Duodenal mucosa (tissue), 2 donors: ENCODE data around the gene MRPL16.

Source experiments
- H3K27ac ChIP-seq: one replicate; pipeline ENCODE4 v1.7.0; 2013; ENCODE audit warnings: low read depth, low read length
- H3K27me3 ChIP-seq, 2 donors: one replicate each; pipeline ENCODE4 v1.7.0; 2013; ENCODE audit warnings: low read length in 2 of 2, control low read depth in 1 of 2; ENCODE audit not compliant: insufficient read depth in 2 of 2, control insufficient read depth in 1 of 2
- H3K36me3 ChIP-seq, 2 donors: one replicate each; pipeline ENCODE4 v1.7.0; 2013; ENCODE audit warnings: low read length in 2 of 2, control low read depth in 1 of 2; ENCODE audit not compliant: insufficient read depth in 2 of 2, control insufficient read depth in 1 of 2
- H3K4me1 ChIP-seq, 2 donors: one replicate each; pipeline ENCODE4 v1.7.0; 2013; ENCODE audit warnings: low read length in 2 of 2, control low read depth in 1 of 2; ENCODE audit not compliant: insufficient read depth in 2 of 2, control insufficient read depth in 1 of 2
- H3K4me3 ChIP-seq, 2 donors: one replicate each; pipeline ENCODE4 v1.7.0; 2013; ENCODE audit warnings: low read length in 2 of 2, low read depth in 1 of 2
- H3K9ac ChIP-seq, 2 donors: one replicate each; pipeline ENCODE4 v1.7.0; 2013; ENCODE audit warnings: low read length in 2 of 2, low read depth in 1 of 2
- H3K9me3 ChIP-seq, 2 donors: one replicate each; pipeline ENCODE4 v1.7.0; 2013; ENCODE audit warnings: low read length in 2 of 2, control low read depth in 1 of 2; ENCODE audit not compliant: control insufficient read depth in 1 of 2

Gene MRPL16

GRCh38 chr11:59777104-59777503 lies 33.5 kb downstream of the MRPL16 start:
- Histone ChIP-seq H3K27me3 (no peaks in the 10 kb centered on the region), H3K9ac (peak overlapping the region in 1 of 2 donors; percentile 2), H3K4me1 (peaks cover 43 to 51% of the 10 kb centered on the region in 2 donors), H3K36me3 (peaks cover 11 to 20% of the 10 kb centered on the region in 2 donors), H3K27ac (peak overlapping the region; percentile 4), H3K9me3 (no peaks in the 10 kb centered on the region), H3K4me3 (no peak overlapping the region)

GRCh38 chr11:59776210-59777066 lies 34.1 kb downstream of the MRPL16 start:
- Histone ChIP-seq H3K9me3 (no peaks in the 10 kb centered on the region), H3K4me1 (peaks cover 47 to 57% of the 10 kb centered on the region in 2 donors), H3K9ac (no peak overlapping the region), H3K36me3 (peaks cover 11 to 20% of the 10 kb centered on the region in 2 donors), H3K4me3 (no peak overlapping the region), H3K27me3 (no peaks in the 10 kb centered on the region), H3K27ac (peak overlapping the region; percentile 4)

DNA sequence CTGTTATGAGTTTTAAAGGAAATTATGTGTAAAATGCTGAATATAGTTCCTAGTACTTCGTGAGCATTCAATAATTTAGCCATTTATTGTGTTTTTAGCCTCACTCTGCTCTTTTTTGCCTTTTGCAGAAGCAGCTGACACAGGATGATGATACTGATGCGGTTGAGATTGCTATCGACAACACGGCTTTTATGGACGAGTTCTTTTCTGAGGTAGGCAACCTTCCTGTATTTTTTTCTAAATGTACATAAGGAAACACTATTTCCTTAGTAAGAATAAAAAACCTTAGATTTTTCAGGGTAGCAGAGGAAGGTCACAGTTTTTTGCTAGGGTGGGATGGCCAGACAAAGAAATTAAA lies 37.5 kb downstream of the MRPL16 start:
- Histone ChIP-seq H3K27me3 (no peaks in the 10 kb centered on the region), H3K9ac (no peak overlapping the region), H3K9me3 (no peaks in the 10 kb centered on the region), H3K27ac (peak overlapping the region; percentile 28), H3K36me3 (peaks cover 11 to 20% of the 10 kb centered on the region in 2 donors), H3K4me1 (peaks cover 36 to 44% of the 10 kb centered on the region in 2 donors), H3K4me3 (no peak overlapping the region)

- H3K4me3 ChIP-seq, result no peak overlapping the region
These were observed 39.0 kb downstream of the MRPL16 start for GRCh38 chr11:59771605-59772004.

GRCh38 chr11:59770869-59771268 lies 39.7 kb downstream of the MRPL16 start:
- Histone ChIP-seq H3K9me3 (no peaks in the 10 kb centered on the region), H3K27me3 (no peaks in the 10 kb centered on the region), H3K27ac (no peak overlapping the region), H3K4me3 (no peak overlapping the region), H3K4me1 (peaks cover 37 to 44% of the 10 kb centered on the region in 2 donors), H3K36me3 (peaks cover 11 to 20% of the 10 kb centered on the region in 2 donors), H3K9ac (no peak overlapping the region)

More at GRCh38 chr11:59771605-59772004, 39.0 kb downstream of the MRPL16 start:
- peaks cover 36 to 44% of the 10 kb centered on the region in 2 donors for H3K4me1 ChIP-seq
- no peaks in the 10 kb centered on the region for H3K9me3 ChIP-seq
- peaks cover 11 to 20% of the 10 kb centered on the region in 2 donors for H3K36me3 ChIP-seq
- H3K27ac ChIP-seq, result no peak overlapping the region
- H3K27me3 ChIP-seq, result no peaks in the 10 kb centered on the region
- no peak overlapping the region for H3K9ac ChIP-seq

GRCh38 chr11:59770319-59770718 lies 40.3 kb downstream of the MRPL16 start:
- H3K9me3 ChIP-seq, result no peaks in the 10 kb centered on the region
- no peak overlapping the region for H3K4me3 ChIP-seq
- H3K9ac ChIP-seq, result no peak overlapping the region
- no peak overlapping the region for H3K27ac ChIP-seq
- no peaks in the 10 kb centered on the region for H3K27me3 ChIP-seq
- peaks cover 41 to 45% of the 10 kb centered on the region in 2 donors for H3K4me1 ChIP-seq
- H3K36me3 ChIP-seq, result peaks cover 8 to 18% of the 10 kb centered on the region in 2 donors

- Histone ChIP-seq H3K4me1 (peaks cover 45 to 46% of the 10 kb centered on the region in 2 donors), H3K36me3 (peaks cover 3 to 13% of the 10 kb centered on the region in 2 donors)
These were observed 40.8 kb downstream of the MRPL16 start for GRCh38 chr11:59769828-59770227.

DNA sequence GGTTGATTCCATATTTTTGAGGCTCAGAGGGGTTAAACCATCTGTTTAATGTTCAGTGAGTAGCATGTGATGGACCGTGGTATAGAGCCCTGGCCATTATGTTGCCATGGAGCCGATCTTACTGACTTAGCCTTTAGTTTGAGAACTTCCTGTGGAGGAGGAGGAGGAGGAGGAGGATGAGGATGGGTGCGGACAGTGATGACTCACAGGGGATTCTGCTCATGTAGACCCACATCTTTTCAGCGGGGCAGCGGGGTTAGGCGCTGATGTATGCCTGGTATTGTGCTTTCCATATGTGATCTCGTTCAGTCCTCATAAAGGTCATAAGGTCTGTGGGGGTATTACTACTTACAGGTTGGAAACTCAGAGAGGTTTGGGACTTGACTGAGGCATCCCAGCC lies 41.5 kb downstream of the MRPL16 start:
- no peak overlapping the region for H3K9ac ChIP-seq
- no peaks in the 10 kb centered on the region for H3K27me3 ChIP-seq
- H3K9me3 ChIP-seq, result no peaks in the 10 kb centered on the region
- H3K36me3 ChIP-seq, result peaks cover 0 to 12% of the 10 kb centered on the region in 2 donors
- H3K4me3 ChIP-seq, result no peak overlapping the region
- peaks cover 45 to 46% of the 10 kb centered on the region in 2 donors for H3K4me1 ChIP-seq
- H3K27ac ChIP-seq, result no peak overlapping the region

More at GRCh38 chr11:59769828-59770227, 40.8 kb downstream of the MRPL16 start:
- Histone ChIP-seq H3K27me3 (no peaks in the 10 kb centered on the region), H3K9me3 (no peaks in the 10 kb centered on the region), H3K4me3 (no peak overlapping the region), H3K27ac (no peak overlapping the region), H3K9ac (peak overlapping the region in 1 of 2 donors; percentile 2)

DNA sequence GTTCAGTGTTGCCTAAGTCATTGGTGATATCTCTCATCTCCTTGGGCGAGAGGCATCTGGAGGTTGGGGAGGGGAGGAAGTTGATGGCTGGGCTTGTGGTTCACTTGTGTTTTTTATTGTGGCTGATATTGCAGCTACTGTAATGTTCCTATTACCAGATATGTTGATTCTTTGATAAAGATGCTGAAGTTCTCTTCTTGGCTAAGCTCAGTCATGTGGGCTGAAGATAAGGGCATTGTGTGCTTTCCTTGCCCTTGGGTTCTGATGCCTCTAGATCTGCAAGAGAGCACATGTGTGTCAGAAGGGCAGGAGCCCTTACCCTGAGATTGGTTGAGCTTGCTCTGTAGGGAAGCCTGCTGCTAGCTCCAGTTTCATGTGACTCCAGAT lies 43.4 kb downstream of the MRPL16 start:
- Histone ChIP-seq H3K36me3 (peaks cover 0 to 5% of the 10 kb centered on the region in 2 donors), H3K4me3 (no peak overlapping the region), H3K9ac (no peak overlapping the region), H3K9me3 (no peaks in the 10 kb centered on the region), H3K4me1 (peaks cover 41 to 42% of the 10 kb centered on the region in 2 donors), H3K27ac (no peak overlapping the region), H3K27me3 (no peaks in the 10 kb centered on the region)

DNA sequence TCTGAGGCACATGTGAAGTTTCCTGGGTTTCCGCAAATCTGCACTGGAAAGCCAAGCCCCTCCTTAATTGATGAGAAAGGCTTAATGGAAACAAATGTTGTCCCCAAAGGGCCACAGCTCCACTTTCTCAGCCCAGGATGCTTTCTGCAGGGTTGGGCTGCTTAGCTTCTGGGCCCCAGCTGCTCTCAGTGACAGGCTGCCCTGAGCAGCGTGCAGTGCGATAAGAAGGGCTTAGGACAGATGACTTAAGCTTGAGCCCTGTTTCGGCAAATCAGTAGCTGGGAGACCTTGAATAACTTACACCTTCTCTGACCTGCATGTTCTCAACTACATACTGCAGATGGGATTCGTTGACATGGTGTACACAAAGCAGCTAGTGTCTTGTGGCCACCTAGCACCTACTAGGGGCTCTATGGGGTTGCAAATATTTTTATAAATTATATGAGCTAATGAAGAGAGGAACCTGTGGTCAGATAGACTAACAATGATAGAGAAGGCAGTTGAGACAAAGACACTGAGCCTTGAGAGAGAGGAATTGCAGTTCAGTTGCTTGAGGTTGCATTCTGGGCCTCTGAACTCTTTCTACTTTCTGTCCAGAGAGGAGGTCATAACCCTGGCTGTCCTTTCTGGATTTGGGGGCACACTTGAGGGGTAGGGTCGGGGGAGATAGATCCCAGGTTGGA lies 43.9 kb downstream of the MRPL16 start:
- no peaks in the 10 kb centered on the region for H3K9me3 ChIP-seq
- H3K36me3 ChIP-seq, result peaks cover 0 to 5% of the 10 kb centered on the region in 2 donors
- H3K9ac ChIP-seq, result no peak overlapping the region
- peaks cover 41% of the 10 kb centered on the region in 2 donors for H3K4me1 ChIP-seq
- H3K27ac ChIP-seq, result no peak overlapping the region
- H3K4me3 ChIP-seq, result no peak overlapping the region
- H3K27me3 ChIP-seq, result no peaks in the 10 kb centered on the region
